ENCODE results near the gene KRTAP10-3.

KRTAP10-3 gene

DNA sequence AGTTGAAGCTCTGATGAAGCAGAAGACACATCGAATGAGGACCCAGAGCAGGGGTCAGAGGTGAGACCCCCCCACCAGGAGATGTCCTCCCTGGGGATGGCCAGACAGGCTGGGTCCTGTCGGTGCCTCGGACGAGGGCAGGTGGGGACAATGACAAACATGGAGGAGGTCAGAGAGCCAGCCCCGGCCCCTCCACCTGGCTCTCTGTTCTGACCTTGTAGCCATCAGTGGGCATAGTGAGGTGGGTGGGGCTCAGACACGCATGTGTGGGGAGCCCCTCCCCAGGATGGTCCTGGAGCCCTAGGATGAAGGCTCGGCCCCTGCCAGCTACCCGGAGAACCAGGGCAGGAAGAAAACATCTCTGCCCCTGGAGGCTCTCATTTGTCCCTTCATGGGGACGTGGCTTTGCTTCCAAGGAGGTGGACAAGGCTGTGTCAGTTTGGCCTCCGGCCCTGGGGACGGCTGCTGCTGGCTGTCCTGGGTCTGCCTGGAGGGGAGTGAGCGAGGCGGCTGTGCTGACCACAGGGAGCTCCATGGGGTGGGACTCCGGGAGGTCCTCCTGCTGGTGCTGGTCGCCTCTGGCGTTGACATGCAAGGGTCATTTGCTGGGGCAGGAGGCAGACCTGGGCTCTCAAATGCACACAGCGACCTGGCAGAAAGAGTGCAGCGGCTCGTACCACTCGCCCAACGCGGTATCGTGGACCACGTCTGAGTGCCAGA is 31.2 kb upstream of the KRTAP10-3 start:
- Histone ChIP-seq H3K4me2 (ENCODE audit: low read depth, low read length, poor library complexity, severe bottlenecking) (no peak overlapping the region), H2AFZ (ENCODE audit: low read depth, low read length, severe bottlenecking) (no peak overlapping the region), H3K9me2 (replicated peaks; ENCODE audit: insufficient read depth, low read length) (no peaks in the 10 kb centered on the region), H3K4me3 (ENCODE audit: insufficient read depth, low read length, poor library complexity, severe bottlenecking) (no peak overlapping the region), H3K79me2 (ENCODE audit: insufficient read depth, low read length) (no peaks in the 10 kb centered on the region), H3K36me3 (ENCODE audit: low read length) (no peaks in the 10 kb centered on the region), H4K20me1 (ENCODE audit: low read depth, low read length) (no peaks in the 10 kb centered on the region), H3K27me3 (ENCODE audit: low read length) (no peaks in the 10 kb centered on the region), H3K9ac (ENCODE audit: low read length) (no peak overlapping the region), H3K9me3 (ENCODE audit: insufficient read depth, low read length) (no peaks in the 10 kb centered on the region), H3K27ac (ENCODE audit: low read depth, low read length) (no peak overlapping the region), H3F3A (ENCODE audit: insufficient read depth) (no peaks in the 10 kb centered on the region)
- no peak for TF ChIP-seq EZH2phosphoT487 (conservative IDR thresholded peaks at IDR 0.05; ENCODE audit: low read length)
- TF ChIP-seq, protein P1, sequence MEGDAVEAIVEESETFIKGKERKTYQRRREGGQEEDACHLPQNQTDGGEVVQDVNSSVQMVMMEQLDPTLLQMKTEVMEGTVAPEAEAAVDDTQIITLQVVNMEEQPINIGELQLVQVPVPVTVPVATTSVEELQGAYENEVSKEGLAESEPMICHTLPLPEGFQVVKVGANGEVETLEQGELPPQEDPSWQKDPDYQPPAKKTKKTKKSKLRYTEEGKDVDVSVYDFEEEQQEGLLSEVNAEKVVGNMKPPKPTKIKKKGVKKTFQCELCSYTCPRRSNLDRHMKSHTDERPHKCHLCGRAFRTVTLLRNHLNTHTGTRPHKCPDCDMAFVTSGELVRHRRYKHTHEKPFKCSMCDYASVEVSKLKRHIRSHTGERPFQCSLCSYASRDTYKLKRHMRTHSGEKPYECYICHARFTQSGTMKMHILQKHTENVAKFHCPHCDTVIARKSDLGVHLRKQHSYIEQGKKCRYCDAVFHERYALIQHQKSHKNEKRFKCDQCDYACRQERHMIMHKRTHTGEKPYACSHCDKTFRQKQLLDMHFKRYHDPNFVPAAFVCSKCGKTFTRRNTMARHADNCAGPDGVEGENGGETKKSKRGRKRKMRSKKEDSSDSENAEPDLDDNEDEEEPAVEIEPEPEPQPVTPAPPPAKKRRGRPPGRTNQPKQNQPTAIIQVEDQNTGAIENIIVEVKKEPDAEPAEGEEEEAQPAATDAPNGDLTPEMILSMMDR (IDR thresholded peaks at IDR 0.05; ENCODE audit: insufficient read depth, low read length, poor library complexity, severe bottlenecking): no peak

DNA sequence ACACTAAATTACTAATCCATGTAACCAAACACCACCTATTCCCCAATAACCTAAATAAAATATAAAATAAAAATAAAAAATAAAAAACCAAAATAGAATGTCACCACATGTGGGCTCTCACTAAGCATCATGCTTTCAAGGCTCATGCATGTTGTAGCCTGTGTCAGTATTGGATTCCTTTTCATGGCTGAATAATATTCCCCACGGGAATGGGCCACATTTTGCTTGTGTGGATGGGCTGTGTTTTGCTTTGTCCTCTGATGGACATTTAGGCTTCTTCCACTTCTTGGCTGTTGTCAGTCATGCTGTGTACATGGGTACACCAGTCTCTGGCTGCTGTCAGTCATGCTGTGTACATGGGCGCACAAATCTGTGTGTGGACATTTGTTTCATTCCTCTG is 30.5 kb upstream of the KRTAP10-3 start:
- TF ChIP-seq EZH2phosphoT487 (conservative IDR thresholded peaks at IDR 0.05; ENCODE audit: low read length): no peak
- TF ChIP-seq, protein P1 (IDR thresholded peaks at IDR 0.05; ENCODE audit: insufficient read depth, low read length, poor library complexity, severe bottlenecking): no peak
- Histone ChIP-seq H3K4me2 (ENCODE audit: low read depth, low read length, poor library complexity, severe bottlenecking) (no peak overlapping the region), H3K36me3 (ENCODE audit: low read length) (no peaks in the 10 kb centered on the region), H3K4me3 (ENCODE audit: insufficient read depth, low read length, poor library complexity, severe bottlenecking) (no peak overlapping the region), H3K27ac (ENCODE audit: low read depth, low read length) (no peak overlapping the region), H3K9me3 (ENCODE audit: insufficient read depth, low read length) (no peaks in the 10 kb centered on the region), H3K27me3 (ENCODE audit: low read length) (no peaks in the 10 kb centered on the region), H3K9me2 (replicated peaks; ENCODE audit: insufficient read depth, low read length) (no peaks in the 10 kb centered on the region), H3K9ac (ENCODE audit: low read length) (no peak overlapping the region), H3F3A (ENCODE audit: insufficient read depth) (no peaks in the 10 kb centered on the region), H3K79me2 (ENCODE audit: insufficient read depth, low read length) (no peaks in the 10 kb centered on the region), H2AFZ (ENCODE audit: low read depth, low read length, severe bottlenecking) (no peak overlapping the region), H4K20me1 (ENCODE audit: low read depth, low read length) (no peaks in the 10 kb centered on the region)

DNA sequence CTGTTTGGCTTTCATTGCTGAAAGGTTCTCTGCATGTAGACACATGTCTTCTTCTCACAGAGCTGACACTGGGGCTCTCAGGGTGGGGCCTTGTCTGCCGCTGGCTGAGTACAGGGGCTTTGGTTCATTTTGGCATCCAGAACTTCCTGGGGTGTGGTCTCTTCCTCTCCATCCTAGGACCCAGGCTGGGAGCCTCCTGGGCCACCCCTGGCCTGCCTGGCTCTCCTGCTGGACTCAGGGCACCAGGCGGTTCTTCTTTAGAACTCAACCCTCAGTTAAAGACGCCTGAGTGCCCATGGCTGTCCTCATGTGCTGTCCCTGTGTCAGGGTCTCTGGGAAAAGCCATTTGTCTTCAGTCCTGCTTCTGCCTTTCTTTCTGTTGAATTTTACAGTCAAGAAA is 27.3 kb upstream of the KRTAP10-3 start:
- no peaks in the 10 kb centered on the region for H3F3A ChIP-seq (ENCODE audit: insufficient read depth)
- H4K20me1 ChIP-seq (ENCODE audit: low read depth, low read length): no peaks in the 10 kb centered on the region
- no peaks in the 10 kb centered on the region for H3K79me2 ChIP-seq (ENCODE audit: insufficient read depth, low read length)
- no peak overlapping the region for H2AFZ ChIP-seq (ENCODE audit: low read depth, low read length, severe bottlenecking)
- H3K9me3 ChIP-seq (ENCODE audit: insufficient read depth, low read length): peaks cover 10% of the 10 kb centered on the region; the same call in 1 of the 2 replicates
- no peaks in the 10 kb centered on the region for H3K9me2 ChIP-seq (replicated peaks; ENCODE audit: insufficient read depth, low read length)
- no peaks in the 10 kb centered on the region for H3K36me3 ChIP-seq (ENCODE audit: low read length)
- H3K4me3 ChIP-seq (ENCODE audit: insufficient read depth, low read length, poor library complexity, severe bottlenecking): no peak overlapping the region
- H3K9ac ChIP-seq (ENCODE audit: low read length): no peak overlapping the region
- H3K27ac ChIP-seq (ENCODE audit: low read depth, low read length): no peak overlapping the region
- TF ChIP-seq, protein P1 (IDR thresholded peaks at IDR 0.05; ENCODE audit: insufficient read depth, low read length, poor library complexity, severe bottlenecking): no peak
- TF ChIP-seq EZH2phosphoT487 (conservative IDR thresholded peaks at IDR 0.05; ENCODE audit: low read length): no peak
- H3K4me2 ChIP-seq (ENCODE audit: low read depth, low read length, poor library complexity, severe bottlenecking): no peak overlapping the region
- no peaks in the 10 kb centered on the region for H3K27me3 ChIP-seq (ENCODE audit: low read length)
